Left forelimb (tissue), 1 donor: Measurements from ENCODE around the gene SETD5.
"Not testable (repeated sequence)": the region's sequence is repeated elsewhere in the genome, so short reads cannot be mapped to it uniquely, and the experiment has no call there.

Experiments used
- DNase-seq: peaks from one replicate; pipeline ENCODE4 v3.0.0-alpha.2; 2018; ENCODE audit warnings: low spot score

The SETD5 gene

DNA sequence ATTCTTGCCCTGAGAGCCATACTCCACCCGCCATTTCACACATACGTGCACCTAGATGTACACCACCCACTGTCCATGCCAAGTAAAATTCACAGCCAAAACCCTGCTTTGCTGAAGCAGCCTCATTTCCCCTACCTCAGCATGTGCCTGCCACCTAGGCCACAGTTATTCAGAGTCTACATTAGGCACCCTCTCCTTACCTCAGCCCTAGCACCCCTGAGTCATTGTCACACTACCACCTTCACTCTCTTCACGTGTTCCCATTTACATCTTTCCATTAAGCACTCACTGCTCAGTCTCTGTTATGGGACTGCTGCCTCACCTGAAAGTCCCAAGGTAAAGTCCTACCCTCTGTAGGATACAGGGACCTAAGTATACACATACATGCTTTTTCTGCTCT lies 70.0 kb downstream of the SETD5 start:
- DNase-seq, result no peak

DNA sequence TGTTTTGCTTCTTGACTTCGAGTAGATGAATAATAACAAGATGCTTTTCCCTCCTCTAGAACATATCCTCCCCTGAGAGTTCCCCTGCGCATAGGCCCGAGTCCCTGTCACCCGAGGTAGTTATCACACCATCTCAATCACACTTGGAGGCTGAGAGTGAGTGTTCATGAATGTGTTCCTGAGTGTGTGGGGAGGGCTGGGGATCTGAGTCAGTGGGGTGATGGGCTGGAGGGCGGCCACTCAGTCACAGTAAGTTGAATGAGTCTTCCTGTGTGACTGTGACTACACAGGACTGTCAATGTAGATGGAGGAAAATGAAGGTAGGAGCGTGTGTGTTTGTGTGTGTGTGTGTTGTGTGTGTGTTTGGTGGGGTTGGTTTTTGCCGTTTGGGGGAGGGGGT lies 71.0 kb downstream of the SETD5 start:
- DNase-seq, result no peak

DNA sequence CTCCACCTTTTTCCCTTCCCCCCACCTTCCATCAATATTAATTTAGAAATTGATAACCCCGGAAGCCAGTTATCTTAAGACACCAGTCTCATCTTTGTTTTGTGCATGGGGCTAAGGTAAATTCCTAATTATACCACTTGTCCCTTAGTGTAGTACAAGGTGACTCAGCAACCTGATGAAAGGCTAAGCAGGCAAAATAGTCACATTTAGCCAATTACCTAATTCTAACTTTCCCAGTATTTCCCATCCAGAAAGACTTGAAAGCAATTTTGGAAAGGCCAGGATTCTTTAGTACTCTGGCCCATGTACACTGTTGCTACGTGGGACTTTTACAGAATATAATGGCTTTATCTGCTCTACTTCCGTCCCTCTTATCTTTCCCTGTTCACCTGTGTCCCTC lies 72.6 kb downstream of the SETD5 start:
- DNase-seq, result no peak

DNA sequence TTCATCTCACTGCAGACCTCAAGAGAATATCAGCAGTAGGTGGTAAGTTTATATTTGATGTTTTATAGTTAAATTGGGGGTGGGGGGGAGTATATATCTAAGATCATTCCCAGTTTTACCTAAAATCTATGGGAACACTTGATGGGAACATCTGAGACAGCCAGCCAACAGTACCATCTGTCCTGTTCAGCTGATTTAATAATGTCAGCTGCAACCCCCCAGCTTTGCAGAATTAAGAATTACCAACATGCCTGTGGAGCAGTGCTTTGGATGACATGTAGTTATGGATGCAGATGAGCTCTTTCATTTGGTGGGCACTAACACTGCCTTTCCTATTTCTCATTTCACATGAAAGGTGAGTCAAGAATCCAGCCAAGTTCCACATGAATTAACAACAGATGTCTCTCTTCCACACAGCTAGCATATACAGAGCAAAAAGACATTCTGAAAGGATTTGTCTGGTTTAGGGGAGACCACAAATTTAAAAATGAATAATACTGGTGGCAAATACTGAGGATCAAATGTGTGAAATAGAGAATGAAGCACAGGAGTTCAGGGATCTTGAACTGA lies 76.2 kb downstream of the SETD5 start:
- no peak for DNase-seq

DNA sequence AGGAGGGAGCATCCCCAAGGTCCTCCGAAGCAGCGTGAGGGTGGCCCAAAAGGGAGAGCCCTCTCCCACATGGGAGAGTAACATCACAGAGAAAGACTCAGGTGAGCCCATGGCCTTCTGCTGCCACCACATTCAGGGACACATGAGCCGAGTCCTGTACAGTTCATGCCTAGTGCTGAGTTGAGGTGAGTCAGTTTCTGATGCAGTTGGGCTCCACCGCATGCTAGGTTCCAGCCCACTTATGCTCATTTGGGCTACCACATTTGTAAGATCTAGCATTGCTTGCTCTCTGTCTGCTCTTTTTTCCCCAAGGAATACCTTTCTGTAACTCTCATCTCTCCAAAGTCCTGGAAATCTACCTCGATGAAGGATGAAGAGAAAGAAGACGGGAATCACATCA lies 77.1 kb downstream of the SETD5 start:
- no peak for DNase-seq

DNA sequence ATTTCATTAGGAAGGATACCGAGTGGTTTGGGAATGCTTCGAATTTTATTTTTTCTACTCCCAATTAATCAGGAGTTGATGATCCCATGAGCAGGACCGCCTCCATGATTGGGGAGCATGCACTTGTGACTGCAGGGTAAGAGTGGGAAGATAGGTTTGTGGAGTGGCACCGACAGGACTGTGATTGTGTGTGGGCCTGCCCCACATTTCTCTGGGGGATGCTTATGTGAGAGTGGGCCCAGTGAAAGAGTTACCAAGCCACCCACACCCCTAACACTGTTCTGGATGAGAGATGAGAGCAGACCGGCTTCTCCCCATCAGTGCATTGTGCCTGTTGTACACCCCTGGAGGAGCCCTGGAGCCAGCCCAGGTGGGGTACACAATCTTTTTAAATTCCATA lies 79.5 kb downstream of the SETD5 start:
- DNase-seq, result no peak

DNA sequence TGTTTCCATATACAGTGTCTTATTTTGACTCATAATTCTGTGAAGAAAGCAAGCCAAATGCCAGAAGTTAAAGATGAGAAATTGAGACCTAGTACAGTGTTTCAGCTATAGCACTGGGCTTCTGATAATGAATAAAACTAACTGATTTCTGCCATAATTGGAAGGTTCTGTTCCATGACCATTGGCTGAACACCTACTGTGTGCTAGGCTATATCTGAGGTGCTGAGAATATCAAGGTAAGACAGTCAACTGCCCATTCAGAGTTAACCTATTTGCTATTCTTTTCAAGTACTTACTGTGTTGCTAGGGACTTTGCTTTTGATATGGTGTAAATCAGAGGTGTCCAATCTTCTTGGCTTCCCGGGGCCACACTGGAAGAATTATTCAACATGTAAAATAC lies 82.8 kb downstream of the SETD5 start:
- no peak for DNase-seq

DNA sequence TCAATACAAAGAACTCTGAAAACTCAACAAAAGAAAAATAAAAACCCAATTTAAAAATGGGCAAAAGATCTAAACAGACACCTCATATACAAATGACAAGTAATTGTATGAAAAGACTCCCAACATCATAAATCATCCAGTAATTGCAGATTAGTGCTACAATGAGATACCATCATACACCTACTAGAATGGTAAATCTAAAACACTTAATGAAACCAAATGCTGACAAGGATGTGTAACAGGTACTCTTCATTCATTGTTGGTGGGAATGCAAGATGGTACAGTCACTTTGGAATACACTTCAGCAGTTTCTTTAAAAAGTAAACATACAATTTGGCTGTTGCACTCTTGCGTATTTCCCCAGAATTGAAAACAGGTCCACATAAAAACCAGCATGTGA lies 87.8 kb downstream of the SETD5 start:
- no peak for DNase-seq

DNA sequence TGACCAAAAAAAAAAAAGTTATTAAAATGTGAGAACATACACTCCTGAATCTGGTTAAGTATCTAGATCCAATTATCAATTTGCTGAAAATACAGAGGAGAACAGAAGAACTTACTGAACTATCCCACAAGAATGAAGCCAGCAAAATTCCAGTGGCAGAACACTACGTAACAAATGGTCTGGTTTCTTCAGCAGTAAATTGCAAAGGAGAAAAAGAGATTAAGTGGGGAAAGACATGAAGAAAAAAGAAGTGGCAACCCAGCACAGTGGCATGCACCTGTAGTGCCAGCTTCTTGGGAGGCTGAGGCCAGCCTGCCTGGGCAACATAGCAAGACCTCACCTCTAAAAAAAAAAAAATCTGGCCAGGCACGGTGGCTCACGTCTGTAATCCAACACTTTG lies 94.1 kb downstream of the SETD5 start:
- DNase-seq, result no peak

DNA sequence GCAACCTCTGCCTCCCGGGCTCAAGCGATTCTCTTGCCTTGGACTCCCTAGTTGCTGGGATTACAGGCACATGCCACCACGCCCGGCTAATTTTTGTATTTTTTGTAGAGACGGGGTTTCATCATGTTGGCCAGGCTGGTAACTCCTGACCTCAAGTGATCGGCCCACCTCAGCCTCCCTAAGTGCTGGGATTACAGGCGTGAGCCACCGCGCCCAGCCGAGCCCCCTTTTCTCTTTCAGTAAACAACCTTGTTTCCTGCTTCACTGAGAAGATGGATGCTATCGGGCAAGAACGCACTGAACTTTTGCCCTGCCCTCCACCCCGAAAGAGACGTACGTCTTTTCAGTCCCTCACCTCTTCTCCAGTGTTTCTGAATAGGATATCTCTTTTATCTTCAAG lies 96.6 kb downstream of the SETD5 start:
- not testable (repeated sequence) for DNase-seq

DNA sequence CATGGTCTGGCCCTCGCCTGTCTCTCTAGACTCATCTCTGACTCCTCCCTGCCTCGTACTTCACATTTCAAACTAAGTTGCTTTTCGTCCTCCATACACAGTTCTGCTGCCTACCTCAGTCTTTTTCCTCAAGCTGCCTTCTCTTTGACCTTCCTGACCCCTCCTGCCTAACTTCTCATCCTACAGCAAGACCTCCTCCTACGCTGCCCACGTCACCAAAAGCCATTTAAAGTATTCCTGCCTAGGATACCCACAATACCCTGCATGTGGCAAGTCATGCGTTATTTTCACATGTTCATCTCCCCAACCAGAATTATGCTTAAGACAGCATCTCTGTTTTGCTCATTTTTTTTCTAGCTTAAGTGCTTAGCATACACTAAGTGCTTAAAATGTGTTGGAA lies 99.5 kb downstream of the SETD5 start:
- DNase-seq, result no peak

DNA sequence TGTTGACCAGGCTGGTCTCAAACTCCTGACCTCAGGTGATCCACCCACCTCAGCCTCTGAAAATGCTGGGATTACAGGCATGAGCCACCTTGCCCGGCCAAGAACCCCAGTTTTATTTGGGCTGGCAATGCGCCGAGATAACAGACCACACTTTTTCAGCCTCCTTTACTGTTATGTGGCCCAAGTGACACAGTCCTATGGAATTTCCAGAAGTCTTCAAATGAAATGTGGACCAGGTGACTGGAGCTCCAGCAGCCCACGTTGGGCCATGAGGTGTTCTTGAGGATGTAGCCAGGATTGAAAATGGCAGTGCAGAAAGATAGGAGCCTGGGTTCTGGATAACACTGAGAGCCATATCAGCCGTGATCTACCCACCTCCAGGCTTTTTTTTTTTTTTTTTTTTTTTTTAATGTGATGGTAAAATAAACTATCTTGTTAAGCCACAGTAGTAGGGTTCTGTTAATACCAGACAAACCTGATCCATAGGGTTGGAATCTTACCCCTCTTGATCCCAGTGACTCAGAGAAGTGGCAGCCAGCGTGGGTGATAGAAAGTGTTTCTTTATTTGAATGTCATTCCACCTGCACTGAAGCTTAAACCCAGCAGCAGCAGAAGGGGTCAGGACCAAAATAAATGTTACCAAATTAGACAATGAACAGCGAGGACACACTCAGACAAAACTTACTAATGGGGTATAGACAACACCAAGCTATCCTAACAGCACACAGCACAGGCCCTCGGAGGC lies 100.6 kb downstream of the SETD5 start:
- no peak for DNase-seq

DNA sequence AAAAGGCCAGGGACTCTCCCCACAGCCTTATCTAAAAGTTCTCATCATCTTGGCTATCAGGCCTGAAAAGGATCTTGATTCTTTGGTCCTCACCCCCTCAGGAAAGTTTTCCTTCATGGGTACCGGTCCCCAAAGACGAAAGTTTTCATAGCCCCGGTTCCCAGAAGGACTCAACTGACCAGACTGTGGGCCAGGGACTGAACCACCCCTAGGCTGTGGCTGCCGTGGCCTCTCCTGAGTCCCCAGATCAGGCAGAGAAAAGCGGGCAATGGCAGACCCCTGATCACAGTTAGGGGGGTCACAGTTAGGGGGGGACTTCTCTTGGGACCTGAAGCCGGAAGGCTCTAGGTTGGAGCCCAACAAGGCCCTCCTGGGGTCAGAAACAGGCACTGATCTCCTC lies 101.4 kb downstream of the SETD5 start:
- no peak for DNase-seq

DNA sequence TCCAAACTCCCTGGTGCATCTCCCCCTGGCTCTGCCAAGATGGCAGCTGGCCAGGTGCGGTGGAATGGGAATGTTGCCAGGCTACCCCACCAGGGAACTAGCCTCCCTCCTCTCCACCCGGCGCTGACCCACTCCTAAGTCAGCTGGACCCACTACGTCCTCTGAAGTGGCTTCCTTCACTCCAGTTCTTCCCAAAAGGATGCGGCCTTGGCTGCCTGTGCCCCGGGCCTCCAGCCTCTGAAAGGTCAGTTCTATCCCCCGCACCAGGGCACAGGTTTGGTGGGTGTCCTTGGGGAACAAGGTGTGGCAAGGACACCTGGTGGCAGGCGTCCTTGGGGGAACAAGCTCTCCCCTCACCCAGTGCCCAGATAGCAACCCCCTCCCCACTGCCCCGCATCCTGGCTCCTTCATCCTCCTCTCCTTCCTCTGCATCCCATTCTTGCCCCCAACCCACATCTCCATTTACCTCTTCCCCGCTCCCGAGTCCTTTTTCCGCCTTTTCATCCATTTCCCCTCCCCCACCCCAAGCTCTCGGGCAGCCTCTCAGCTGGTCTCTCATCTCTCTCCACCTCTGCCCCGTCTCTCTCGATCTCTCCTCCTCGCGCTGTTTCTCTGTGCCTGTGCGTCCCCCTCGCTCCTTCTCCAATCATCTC lies 102.2 kb downstream of the SETD5 start:
- DNase-seq, result no peak

DNA sequence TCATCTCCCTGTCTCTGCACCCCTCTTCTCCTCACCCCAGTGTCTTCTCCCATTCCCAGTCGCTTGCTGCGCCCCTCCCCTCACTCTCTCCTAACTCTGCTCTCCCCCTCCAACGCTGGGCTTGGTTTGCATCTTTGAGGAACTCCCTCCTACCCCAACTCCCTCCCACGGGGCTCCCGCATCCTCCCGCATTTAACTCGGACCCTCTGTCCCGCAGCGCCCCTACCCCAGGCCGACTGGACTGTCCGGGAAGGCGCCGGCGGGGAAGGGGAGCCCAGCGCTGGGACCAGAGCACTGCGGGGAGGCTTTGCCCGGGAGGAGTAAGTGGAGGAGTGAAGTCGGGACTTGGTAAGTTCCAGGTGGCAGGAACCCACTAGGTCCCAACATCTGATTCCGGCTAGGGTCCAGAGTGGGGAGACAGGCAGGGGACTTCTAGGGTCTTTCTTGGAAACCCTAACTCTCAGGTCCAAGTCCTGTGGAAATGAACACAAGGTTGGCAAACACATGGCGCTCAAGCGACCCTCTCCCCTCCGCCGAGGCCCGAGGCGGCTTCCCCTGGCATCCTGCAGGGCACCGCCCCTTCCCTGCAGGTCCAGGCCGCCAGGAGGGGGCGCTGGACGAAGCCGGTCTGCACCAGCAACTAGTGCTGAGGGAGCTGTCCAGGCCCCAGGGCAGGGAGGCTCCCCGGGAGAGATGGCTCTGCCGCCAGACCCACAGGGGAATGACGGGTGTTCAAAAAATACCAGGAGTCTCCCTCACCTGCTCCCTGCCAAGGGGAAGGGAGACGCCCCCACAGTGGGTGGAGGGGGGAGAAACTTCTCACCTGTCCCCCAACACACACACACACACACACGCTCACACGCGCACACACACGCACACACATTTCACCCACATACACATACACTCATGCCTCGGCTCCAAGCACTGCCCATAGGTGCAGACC lies 103.0 kb downstream of the SETD5 start:
- DNase-seq, result no peak

DNA sequence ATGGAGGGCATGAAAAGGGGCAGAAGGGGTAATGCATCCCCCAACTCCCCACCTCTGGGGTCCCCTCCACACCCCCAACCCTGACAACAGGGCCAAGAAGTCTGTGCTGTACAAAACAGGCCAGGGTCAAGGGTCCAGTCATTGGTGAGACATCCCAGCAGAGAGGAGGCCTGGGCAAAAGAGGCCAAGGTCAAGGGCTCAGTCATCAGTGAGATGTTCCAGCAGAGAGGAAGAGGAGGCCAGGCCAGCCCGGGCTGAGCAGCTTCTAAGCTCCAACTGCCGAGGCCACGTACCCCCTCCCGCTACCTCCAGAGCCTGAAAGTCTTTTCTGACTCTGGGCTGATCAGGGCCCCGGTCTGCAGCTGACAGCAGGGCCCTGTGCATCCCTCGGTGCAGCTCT lies 103.8 kb downstream of the SETD5 start:
- DNase-seq, result no peak

DNA sequence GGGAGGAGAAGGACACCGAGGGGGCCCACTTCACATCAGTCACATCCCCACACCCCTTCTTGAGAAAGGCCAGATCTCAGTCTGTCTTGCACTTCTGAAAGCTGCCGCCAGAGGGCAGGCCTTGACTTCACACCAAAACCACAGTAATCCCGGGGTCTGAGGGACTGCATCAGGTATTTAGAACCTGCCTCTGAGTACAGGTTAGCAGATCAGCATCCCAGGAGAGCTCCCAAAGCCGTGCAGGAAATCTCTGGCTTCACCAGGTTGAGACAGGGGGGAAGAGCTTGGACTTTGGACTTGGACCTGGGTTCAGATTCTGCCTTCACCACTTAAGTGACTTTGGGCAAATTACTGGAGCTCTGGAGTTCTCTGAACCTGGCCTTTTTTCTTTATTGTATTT lies 105.9 kb downstream of the SETD5 start:
- no peak for DNase-seq

DNA sequence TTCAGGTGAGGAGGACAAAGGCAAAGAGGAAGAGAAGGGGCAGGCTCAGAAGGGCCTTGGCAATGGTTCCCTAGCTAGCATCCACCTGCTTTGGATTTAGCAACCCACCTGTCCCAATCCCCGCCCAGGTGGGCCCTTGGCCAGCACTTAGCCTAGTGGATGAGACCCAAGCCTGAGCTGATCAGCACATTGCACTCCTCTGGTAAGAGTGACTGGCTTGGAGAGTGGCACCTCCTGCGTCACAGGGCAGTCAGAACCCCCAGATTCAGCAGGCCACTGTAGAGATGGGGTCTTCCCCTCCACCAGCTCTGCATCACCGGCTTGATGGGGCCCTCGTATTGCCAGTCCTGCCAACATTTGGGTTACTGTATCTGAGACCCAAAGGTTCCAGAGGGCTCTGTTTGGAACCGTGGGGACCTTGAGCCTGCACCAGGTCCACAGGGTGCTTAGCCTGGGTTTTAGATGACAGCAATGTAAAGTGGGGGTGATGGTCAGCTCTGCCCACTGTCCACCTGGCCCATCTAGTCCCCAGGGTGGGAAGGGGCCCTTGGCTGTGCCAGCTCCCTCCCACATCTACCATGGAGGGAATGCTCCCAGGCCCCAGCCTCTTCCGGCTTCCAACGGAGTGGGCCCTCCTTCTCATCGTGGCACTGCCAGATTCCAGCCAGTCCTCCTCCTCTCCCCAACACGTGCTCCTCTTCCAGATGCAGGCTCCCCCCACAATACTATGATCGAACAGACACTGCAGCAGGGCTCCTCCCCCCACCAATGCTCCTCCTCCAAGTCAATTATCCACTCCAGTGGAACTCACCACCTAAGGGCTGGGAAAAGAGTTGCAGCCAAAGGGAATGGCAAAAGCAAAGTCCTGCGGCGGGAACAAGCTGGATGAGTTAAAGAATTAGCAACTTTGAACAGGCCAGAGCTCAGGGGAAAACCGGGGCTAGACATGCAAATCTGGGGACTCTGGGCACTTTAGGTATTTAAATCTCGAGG lies 110.5 kb downstream of the SETD5 start:
- DNase-seq, result no peak

DNA sequence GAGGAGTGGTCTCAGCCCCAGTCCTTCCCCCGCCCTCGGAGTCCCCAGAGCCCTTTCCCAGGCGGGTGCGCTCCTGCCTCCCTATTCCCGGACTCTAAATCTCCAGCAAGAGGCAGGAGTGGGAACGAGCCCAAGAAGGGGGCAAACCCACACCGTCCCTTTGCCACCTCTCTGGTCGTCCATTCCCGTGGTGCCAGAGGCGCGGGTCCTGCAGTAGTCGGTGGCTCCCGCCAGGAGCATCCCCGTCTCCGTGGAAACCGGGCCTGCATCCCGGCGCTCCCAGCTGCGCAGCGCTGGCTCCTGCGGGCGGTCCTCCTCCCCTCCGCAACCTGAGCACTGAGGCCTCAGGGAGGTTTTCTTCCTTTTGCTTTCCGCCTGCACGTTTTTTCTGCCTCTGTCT lies 111.4 kb downstream of the SETD5 start:
- no peak for DNase-seq

DNA sequence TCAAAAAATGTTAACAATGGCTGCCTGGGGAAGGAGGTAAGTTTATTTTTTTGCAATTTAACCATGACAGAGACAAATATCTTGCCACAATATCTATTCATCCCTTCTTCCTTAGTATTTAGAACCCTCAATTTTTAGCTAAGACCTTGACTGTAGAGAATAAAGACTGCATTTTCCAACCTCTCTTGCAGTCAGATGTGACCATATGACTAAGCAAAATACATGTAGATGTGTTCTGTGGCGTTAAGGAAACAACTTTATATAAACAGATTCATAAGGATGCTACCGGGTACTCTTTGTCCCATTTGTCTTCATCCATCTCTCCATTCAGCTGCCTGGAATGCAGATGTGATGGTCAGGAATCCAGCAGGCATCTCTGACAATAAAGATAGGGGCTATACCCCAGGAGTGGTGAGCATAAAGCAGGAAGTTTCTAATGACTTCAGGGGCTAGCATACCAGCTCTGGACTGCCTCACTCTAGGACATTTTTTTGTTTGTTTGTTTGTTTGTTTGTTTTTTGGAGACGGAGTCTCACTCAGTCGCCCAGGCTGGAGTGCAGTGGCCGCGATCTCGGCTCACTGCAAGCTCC lies 115.1 kb downstream of the SETD5 start:
- no peak for DNase-seq

DNA sequence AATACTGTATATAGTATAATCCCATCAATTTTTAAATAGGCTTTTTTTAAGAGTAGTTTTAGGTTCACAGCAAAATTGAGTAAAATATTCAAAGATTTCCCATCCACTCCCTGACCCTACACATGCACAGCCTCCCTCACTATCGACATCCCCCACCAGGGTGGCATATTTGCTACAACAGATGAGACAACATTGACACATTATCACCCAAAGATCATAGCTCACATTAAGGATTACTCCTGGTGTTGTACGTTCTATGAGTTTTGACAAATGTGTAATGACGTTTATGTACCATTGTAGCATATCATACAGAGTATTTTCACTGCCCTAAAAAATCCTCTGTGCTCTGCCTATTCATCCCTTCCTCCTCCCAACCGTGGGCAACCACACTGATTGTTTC lies 116.9 kb downstream of the SETD5 start:
- DNase-seq, result no peak
